Measurements from ENCODE around the gene EPB41L5.

Gene EPB41L5

GRCh38 chr2:120012771-120013596 lies at the start of gene EPB41L5:
TSS of gene EPB41L5 (plus strand) at chr2:120013077. CDS start at chr2:120019085, 6,008 bp downstream.
- peak; percentile 38; the same call in 1 of the 2 replicates for TF ChIP-seq GATA2 (IDR thresholded peaks at IDR 0.05; ENCODE audit: low read depth, low read length)
- TF ChIP-seq GATA3 (IDR thresholded peaks at IDR 0.05; ENCODE audit: low read depth, low read length), result no peak

GRCh38 chr2:119981896-119982295 lies 31.0 kb upstream of the EPB41L5 start:
- TF ChIP-seq GATA3 (IDR thresholded peaks at IDR 0.05; ENCODE audit: low read depth, low read length), result no peak
- no peak for TF ChIP-seq GATA2 (IDR thresholded peaks at IDR 0.05; ENCODE audit: low read depth, low read length)

GRCh38 chr2:119982506-119982905 lies 30.4 kb upstream of the EPB41L5 start:
- TF ChIP-seq GATA3 (IDR thresholded peaks at IDR 0.05; ENCODE audit: low read depth, low read length) (no peak), GATA2 (IDR thresholded peaks at IDR 0.05; ENCODE audit: low read depth, low read length) (no peak)

- TF ChIP-seq GATA2 (IDR thresholded peaks at IDR 0.05; ENCODE audit: low read depth, low read length), result no peak
- no peak for TF ChIP-seq GATA3 (IDR thresholded peaks at IDR 0.05; ENCODE audit: low read depth, low read length)
Observed at GRCh38 chr2:119983108-119983507, 29.8 kb upstream of the EPB41L5 start.

- TF ChIP-seq GATA3 (IDR thresholded peaks at IDR 0.05; ENCODE audit: low read depth, low read length), result no peak
- no peak for TF ChIP-seq GATA2 (IDR thresholded peaks at IDR 0.05; ENCODE audit: low read depth, low read length)
Observed at GRCh38 chr2:119996148-119996547, 16.7 kb upstream of the EPB41L5 start.

- no peak for TF ChIP-seq GATA3 (IDR thresholded peaks at IDR 0.05; ENCODE audit: low read depth, low read length)
- no peak for TF ChIP-seq GATA2 (IDR thresholded peaks at IDR 0.05; ENCODE audit: low read depth, low read length)
Observed at GRCh38 chr2:120001471-120001870, 11.4 kb upstream of the EPB41L5 start.

GRCh38 chr2:120004254-120004653 lies 8.6 kb upstream of the EPB41L5 start:
- no peak for TF ChIP-seq GATA2 (IDR thresholded peaks at IDR 0.05; ENCODE audit: low read depth, low read length)
- TF ChIP-seq GATA3 (IDR thresholded peaks at IDR 0.05; ENCODE audit: low read depth, low read length), result no peak

DNA sequence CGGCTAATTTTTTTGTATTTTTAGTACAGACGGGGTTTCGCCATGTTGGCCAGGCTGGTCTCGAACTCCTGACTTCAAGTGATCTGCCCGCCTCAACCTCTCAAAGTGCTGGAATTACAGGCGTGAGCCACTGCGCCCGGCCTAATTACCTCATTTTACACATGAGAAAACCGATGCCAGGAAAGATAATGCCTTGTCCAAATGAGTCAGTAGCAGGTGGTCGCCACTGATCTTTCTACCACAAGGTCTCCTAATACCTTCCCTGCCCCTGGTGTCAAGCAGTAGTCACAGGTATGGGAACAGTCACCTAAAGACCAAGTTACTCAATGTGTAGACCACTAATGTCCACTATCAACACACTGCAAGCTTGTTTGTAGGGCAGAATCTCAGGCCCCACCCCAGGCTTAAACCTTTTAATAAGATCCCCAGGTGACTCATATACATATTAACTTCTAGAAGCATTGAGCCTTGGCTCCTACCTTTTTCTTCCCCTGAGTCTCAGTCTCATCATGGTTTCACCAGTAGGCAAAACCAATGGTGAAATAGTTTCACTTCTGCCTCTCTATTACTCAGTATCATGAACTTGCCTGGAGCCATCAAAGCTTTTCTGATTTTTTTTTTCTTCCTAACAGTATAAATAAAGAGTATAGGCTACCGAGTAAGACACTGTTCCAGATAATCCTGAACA lies 6.9 kb upstream of the EPB41L5 start:
- TF ChIP-seq GATA2 (IDR thresholded peaks at IDR 0.05; ENCODE audit: low read depth, low read length) (no peak), GATA3 (IDR thresholded peaks at IDR 0.05; ENCODE audit: low read depth, low read length) (no peak)

DNA sequence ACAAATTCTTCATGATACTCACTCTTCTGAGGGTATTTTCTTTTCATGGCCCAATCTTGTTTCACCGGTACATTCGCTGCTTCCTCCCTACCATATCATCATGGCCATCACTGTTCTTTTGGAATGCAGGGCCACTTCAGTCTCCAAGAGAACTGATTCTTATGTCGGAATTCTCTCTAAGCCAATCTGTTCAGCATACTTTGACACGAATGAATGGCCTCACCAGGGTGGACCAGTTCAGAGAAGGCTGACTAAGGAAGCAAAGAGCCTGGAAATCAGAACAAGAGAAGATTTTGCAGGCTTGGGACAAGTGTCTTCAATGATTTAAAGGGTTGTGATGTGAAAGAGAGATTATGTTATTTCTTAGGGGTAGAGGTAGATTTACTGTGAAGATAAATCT lies 5.0 kb upstream of the EPB41L5 start:
- TF ChIP-seq GATA3 (IDR thresholded peaks at IDR 0.05; ENCODE audit: low read depth, low read length) (no peak), GATA2 (IDR thresholded peaks at IDR 0.05; ENCODE audit: low read depth, low read length) (no peak)

DNA sequence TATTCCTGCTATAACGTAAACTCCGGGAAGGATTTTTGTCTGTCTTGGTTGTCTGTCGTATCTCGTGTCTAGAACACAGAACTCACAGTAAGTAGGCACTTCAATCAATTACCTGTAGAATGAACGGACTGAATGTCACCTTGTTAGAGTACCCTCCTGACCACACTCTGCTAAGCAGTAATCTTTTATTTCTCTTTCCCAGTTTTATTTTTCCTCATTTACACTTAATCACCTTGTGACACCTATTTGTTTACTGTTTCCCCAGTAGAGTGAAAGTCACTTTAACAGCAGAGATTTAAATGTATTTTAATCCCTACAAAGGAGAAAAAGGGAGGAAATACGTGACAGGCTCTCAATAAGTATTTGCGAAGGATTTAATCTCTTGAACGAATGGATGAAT lies 514 bp upstream of the EPB41L5 start:
- TF ChIP-seq GATA2 (IDR thresholded peaks at IDR 0.05; ENCODE audit: low read depth, low read length) (no peak), GATA3 (IDR thresholded peaks at IDR 0.05; ENCODE audit: low read depth, low read length) (no peak)

GRCh38 chr2:120013597-120014223 lies 833 bp downstream of the EPB41L5 start:
- TF ChIP-seq GATA3 (IDR thresholded peaks at IDR 0.05; ENCODE audit: low read depth, low read length) (no peak), GATA2 (IDR thresholded peaks at IDR 0.05; ENCODE audit: low read depth, low read length) (no peak)

- TF ChIP-seq GATA2 (IDR thresholded peaks at IDR 0.05; ENCODE audit: low read depth, low read length) (no peak), GATA3 (IDR thresholded peaks at IDR 0.05; ENCODE audit: low read depth, low read length) (no peak)
Observed at GRCh38 chr2:120014226-120014980, 1.5 kb downstream of the EPB41L5 start.

DNA sequence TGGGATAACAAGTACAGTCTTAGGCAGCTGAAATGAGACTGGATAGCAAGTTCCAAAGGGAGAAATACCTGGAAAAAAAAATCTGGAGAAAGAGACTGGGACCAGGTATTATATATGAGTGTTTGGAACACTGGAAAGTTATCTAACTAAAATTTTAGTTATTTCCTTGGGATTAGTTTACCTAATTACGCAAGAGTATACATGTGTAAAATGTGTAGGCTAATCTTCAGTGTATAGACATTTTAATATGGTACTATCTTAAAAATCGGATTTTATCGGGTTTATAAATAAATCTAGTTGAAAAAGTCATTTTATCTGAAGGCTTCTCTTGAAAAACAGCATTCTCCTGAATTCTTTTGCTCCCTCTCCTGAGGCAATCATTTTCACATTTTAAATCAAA lies 3.9 kb downstream of the EPB41L5 start:
- TF ChIP-seq GATA3 (IDR thresholded peaks at IDR 0.05; ENCODE audit: low read depth, low read length), result no peak
- TF ChIP-seq GATA2 (IDR thresholded peaks at IDR 0.05; ENCODE audit: low read depth, low read length), result no peak

DNA sequence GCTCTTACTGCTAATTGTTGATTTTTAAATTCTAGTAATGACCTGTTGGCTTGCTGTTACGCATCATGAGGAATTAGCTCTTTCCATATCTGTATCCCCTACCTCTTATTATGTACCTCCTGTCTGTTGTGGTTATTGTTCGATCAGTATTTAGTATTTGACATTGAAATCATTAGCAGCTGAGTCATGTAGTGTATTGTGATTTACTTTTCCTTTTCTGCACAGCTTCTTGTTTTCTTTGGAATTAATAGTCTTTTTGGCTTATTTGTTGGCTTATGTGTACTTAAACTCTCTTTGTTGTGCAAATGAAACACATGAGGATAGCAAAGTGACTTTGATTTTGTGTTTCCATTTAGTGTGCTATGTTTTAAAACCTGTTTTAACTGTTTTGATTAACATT lies 4.3 kb downstream of the EPB41L5 start:
- TF ChIP-seq GATA2 (IDR thresholded peaks at IDR 0.05; ENCODE audit: low read depth, low read length) (no peak), GATA3 (IDR thresholded peaks at IDR 0.05; ENCODE audit: low read depth, low read length) (no peak)

Measured in SH-SY5Y (cell line).